ENCODE results near the gene THRB.
"Not testable (repeated sequence)": the region's sequence is repeated elsewhere in the genome, so short reads cannot be mapped to it uniquely, and the experiment has no call there.

The THRB gene

DNA sequence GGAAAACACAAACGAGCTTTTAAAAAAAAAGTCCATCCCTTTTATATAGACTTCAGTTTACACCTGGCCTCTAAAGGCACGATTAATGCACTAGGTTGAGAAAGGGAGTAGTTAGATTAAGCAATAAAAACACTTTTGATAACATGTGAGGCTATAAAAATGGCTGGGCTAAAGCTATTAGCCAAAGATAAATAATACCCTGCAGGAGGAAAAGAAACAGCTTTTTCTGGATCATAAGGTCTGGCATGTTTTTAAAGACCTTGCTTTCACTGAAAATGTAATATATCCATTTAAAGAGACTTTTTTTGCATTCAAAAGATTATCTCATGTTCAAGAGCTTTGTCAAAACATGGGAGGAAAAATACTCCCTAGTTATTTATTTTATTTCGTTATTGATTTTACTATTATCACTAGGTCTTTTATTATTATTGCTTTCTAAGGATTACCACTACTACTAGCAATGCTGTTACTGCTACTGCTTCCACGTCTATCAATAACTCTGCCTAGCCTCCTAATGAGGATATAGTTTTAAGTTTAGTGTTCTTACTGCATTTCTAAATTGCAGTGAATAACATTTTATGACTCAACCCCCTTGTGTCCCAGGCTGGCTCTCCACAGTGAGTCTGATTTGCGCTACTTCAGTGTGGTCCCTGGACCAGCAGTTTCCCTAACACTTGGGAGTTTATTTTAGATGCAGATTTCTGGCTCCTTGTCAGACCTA lies 93.4 kb downstream of the THRB start:
- DNase-seq, result peak; percentile 57 to 92

GRCh38 chr3:24400450-24400849 lies 94.2 kb downstream of the THRB start:
- peak; percentile 11 to 85 for DNase-seq

- DNase-seq, result peak; percentile 28 to 84
Measured at GRCh38 chr3:24400015-24400414, 94.6 kb downstream of the THRB start.

GRCh38 chr3:24399614-24400013 lies 95.0 kb downstream of the THRB start:
- peak in 1 of 2 experiments; percentile 29 for DNase-seq

DNA sequence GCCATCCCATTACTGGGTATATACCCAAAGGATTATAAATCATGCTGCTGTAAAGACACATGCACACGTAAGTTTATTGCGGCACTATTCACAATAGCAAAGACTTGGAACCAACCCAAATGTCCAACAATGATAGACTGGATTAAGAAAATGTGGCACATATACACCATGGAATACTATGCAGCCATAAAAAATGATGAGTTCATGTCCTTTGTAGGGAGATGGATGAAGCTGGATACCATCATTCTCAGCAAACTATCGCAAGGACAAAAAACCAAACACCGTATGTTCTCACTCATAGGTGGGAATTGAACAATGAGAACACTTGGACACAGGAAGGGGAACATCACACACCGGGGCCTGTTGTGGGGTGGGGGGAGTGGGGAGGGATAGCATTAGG lies 95.9 kb downstream of the THRB start:
- DNase-seq, result not testable (repeated sequence)

- DNase-seq, result no peak
Measured at GRCh38 chr3:24396338-24396737, 98.3 kb downstream of the THRB start.

GRCh38 chr3:24394754-24395153 lies 99.9 kb downstream of the THRB start:
- DNase-seq, result no peak

DNA sequence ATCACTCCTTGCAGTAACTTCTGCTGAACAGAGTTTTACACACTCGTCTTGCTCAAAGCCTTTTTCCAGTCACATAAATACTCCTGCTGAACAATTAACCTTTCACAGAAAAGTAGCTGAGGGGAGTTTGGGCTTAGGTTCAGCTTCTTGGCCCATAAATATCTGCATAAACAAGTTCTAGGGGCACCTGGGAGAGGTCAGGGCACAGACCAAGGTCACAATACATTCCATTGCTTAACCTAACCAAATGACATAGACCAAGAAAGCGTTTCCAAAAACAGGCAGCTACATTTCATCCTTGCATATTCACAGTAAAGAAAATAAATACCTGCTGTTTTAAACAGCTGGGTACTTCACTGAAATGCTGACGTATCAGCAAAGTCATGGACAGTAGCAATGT lies 101.3 kb downstream of the THRB start:
- no peak for DNase-seq

DNA sequence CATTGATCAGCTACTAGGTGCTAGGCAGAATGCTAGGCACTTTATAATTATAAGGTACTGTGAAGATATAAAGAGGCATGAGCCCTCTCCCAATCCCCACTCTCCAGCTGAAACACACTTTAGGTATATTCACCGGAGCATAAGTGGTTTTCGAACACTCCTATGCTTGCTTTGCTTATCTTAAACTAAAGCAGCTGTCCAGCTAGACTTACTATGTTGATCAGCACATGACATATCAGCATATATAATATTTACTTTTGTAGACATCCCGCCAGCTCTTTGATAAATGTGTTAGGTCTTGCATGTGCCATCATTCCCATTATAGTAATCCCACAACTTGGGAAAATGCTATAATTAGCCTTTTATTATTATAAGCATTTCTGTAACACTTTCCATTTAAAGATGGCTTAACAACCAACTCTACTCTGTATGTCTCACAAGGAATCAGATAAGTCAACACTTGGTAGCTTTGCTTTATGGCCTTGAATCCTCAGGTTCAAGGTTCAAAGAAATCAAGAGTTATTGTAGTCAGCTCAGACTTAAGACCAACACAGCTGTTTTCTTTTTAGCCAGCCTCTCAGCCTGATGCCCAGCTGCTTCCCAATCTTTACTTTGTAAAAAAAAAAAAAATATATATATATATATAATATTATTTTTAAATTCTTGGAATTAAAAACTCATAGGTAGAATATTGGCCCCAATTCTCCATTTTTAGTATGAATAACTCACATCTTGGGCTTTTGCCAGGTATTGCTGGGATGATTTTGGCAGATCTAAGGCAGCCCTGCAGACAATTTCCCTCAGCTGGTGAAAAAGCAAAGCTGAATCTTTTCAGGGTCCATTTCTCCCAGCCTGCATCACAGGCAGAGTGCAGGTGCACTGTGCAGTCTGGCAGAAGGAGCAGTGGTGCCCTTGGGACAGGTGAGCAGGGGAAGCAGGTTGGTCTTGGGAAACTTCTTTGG lies 104.2 kb downstream of the THRB start:
- DNase-seq, result no peak

GRCh38 chr3:24389108-24390090 lies 105.3 kb downstream of the THRB start:
- DNase-seq, result no peak

DNA sequence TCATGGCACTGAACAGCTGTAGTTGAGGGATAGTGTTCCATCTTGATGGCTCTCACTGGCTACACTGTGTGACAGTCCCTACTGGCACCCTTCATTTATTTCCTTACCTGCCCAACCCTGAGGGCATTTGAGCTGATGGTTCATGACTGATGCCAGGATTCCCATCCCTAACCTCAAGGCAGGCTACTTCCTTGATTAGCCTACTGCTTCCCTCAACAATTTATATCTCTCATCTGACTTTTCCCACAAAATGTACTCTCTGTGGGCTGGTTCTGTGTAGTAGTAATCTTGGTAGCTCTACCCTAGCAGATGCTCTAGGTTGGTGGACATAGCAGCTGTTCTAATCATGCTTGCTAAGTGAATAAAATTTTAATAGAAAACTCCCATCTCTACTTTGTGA lies 106.0 kb downstream of the THRB start:
- DNase-seq, result no peak

- no peak for DNase-seq
Measured at GRCh38 chr3:24388159-24388558, 106.5 kb downstream of the THRB start.

- DNase-seq, result no peak
Measured at GRCh38 chr3:24387493-24387892, 107.2 kb downstream of the THRB start.

DNA sequence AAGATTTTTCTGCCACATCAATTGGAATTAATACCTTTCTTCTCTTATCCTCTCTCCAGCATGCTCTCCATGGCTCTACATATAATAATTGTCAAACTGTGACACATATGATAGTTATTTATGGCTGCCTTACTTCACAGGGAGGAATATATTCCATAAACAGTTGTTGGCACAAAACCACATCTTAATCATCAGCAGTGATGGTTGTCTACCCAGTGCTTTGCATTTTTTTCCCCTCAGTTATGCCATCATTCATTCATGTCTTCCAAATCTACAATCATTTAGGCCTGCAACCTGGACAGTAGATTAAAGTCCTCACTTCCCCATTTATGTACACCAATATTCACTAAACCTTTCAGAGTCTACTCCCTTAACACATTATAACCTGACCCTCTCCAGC lies 107.7 kb downstream of the THRB start:
- DNase-seq, result no peak

DNA sequence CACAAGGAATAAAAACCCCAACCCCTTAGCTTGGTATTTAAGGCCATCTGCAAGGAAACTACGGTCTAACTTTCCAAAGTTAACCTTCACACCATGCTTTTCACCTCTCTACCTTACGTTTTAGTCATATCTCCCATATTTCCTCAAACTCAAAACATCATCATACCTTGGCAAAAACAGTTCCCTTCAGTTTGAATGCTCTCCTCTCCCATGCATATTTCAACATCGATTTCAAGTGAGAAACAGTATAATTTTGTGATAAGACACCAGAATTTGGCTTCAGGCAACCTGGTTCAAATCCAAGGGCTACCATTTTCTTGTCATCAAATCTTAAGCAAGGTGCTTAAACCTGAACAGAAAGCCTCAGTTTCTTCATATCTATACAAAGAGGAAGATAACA lies 108.2 kb downstream of the THRB start:
- no peak for DNase-seq

DNA sequence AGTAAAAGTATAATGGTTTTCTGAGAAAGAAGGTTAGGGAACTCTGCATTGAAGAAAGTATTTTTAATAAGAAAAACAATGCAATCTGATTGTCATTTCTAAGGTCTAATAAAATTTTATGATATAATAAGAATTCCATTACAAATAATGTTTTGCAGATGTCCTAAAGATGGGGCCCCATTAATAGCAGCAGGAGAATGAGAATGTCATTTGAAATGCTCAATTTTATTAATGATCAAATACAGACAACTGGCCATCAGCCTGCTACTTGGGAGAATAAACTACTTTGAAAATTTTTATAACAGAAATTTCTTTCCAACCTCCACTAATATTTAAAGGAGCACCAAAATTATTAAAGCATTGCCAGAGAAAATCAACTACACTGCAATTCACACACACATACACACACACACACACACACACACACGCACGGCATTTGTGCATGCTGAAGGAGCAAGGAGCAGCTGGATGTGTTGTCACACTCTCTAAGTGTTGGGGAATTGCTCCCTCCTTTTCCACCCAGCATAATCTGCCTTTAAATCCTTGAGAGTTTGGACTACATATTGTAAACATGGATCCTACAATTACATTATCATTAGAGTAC lies 109.5 kb downstream of the THRB start:
- DNase-seq, result no peak

DNA sequence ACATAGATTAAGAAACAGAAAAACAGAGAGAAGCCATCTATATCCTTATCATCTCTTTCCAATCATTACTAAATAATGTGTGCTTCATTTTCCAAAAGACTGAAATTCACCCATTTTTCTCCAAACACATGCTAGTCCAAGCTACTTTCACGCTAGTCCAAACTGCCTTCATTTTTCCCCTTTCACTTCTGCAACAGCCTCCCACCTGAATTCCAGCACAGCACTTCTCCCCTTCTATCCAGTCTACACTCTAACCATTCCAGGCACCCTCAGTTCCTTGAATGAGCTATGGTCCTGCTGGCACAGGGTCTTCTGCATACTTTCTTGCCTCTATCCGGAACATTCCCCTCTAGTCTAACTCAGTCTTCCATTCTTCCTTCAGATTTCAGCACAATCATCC lies 112.0 kb downstream of the THRB start:
- no peak for DNase-seq

DNA sequence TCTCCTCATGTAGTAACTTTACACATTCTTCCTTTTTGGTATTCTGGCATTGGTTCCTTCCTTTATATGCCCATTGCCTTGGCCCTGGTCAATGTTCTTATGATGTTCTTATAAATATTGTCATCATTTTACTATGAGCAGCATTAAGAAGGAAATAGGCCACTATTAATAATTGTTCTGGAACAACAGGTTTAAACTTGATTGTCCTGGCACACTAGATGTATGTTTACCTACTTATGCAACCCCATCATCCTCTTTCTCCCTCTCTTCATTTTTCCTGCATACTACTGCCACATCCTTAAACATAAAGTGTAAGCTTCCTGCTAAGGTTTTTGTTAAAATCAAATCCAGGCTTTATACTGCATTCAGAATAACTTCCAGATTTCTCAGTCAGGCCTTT lies 114.7 kb downstream of the THRB start:
- no peak for DNase-seq

DNA sequence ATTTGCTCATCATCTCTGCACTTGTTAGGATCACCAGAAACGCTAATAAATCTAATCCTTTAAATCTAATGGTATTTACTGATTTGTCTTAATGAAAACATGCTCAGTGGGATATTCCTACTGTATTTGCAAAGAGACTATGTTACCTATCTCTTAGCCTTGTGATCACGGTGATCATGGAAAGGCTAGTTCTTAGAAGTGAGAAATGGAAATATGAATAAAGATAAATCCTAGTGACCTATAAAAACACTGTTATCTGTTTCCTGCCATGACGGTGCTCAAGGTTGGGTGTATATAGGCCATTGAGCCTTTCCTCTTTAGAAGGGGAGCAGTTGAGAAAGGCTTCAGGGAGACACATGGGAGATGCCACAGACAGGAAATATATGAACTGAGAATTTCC lies 116.3 kb downstream of the THRB start:
- DNase-seq, result no peak

GRCh38 chr3:24377218-24377993 lies 117.2 kb downstream of the THRB start:
- DNase-seq, result no peak

GRCh38 chr3:24375947-24376384 lies 118.7 kb downstream of the THRB start:
- DNase-seq, result no peak

DNA sequence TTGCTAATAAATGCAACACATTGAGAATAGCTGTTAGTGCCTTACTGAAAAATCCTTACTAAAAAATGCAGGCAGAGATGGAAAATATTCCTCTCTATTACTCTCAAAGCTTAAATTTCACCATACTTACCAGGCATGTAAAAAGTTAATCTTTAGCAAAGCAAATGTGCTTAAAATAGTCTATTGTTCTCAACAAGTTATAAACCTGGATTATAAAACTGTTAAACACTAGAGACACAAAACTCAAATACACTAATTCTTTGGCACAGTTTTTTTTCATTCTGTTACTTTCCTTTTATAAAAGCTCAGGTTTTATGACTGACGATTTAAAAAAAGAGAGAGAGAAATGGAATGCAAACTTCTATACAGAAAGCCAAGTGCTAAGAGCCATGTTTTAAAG lies 119.8 kb downstream of the THRB start:
- no peak for DNase-seq

Data from NCI-H2081 (cell line).